NCI-H1436 (cell line): ENCODE measurements around the gene JMJD6.

Experiments
- DNase-seq: peaks from one replicate; lab custom pipeline; 2025; lab: John Stamatoyannopoulos, UW

The JMJD6 gene

DNA sequence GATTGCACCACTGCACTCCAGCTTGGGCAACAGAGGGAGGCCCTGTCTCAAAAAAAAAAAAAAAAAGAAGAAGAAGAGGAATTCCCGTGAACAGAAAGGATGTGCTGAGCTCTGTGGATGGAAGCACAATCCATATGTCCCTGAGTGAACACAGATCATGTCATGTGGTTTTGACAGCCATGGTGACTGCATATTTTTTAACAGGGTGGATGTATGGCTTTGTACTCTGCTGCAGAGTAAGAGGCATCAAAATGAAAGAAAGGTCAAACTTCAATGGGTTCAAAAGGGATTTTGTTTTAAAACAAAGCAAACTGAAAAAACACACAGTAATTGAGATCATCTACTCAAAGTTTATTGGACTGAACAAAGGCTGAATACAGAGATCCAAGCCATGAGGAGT lies 47.2 kb downstream of the JMJD6 start:
- no peak for DNase-seq

DNA sequence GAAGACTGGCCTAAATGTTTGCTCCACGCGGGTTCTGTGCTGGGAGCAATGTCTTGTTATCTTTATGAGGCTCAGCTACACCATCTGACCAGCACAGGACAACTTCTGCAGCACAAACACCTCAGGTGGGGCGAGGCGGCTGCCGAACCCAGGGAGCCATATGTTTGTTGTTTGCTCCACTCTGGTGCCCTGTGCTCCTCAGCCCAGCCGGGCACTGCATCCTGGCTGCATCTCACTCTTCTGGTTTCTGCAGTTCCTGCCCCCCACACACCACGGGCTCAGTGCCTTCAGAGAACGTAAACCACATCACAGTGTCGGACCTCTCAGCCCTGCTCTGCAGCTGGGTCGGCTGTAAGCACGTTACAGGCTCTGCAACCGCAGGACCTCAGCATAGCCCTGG lies 48.1 kb downstream of the JMJD6 start:
- no peak for DNase-seq

DNA sequence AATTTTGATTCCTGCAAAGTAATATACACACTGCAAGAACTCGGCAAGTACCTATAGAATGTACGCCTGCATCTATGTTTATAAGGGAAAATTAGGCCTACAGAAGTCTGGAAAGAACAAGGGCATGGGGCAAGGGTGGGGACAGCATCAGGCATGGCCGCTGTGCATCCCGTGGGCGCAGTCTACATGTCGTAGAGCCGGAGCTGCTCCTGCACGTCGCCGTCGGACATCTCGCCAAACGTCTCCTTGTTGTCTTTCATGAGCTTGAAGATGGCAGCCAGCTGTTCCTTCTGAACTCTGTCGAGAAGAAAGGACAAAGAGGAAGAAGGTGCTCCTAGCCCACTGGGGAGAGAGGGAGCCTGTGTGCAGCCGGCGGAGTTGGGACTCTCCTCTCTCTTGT lies 49.0 kb downstream of the JMJD6 start:
- DNase-seq = no peak

DNA sequence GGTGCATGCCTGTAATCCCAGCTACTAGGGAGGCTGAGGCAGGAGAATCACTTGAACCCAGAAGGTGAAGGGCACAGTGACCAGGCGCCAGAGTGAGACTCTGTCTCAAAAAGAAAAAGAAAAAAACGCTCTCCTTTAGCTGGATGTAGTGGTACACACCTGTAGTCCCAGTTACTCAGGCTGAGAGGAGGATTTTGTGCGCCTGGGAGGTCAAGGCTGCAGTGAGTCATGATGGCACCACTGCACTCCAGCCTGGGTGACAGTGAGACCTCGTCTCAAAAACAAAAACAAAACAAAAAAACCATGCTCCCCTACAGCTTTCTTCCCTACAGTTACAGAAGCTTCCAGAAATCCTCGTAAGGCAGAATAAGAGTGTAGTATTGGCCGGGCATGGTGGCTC lies 49.8 kb downstream of the JMJD6 start:
- DNase-seq = no peak

DNA sequence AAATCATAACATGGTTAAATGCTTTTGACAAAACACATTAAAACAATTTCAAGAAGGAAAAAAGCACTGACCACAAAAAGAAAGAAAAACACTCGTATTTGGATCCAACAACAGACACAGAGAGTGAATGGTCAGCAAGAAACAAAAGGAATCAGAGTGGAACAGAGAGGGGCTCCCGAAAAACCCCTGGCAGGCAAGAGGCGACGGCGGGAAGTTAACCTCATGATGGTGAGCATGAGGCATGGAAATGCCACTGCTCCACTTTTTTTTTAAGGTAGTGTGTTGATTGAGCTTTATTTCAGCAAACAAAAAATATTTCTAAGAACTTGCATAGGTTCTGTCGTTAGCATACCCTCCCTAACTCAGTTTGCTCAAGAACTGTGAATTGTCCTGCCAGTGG lies 50.8 kb downstream of the JMJD6 start:
- DNase-seq = no peak

DNA sequence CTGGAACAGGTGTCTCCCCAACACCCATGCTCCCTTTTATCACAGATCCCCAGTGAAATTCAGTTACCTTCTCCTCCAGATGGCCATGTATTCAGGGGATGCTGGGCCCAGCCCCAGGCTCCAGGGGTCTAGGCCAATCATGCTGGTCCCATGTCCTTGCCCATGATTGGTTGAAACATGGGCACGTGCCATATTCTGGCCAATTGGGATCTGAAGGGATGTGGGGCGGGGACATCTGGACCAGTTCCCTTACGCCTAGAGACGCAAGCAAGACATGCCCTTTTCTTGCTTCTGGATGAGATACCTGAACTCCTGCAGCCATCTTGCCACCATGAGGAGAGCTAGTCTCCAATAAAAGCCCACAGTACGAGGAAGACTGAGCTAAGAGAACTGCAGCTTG lies 51.8 kb downstream of the JMJD6 start:
- no peak for DNase-seq

DNA sequence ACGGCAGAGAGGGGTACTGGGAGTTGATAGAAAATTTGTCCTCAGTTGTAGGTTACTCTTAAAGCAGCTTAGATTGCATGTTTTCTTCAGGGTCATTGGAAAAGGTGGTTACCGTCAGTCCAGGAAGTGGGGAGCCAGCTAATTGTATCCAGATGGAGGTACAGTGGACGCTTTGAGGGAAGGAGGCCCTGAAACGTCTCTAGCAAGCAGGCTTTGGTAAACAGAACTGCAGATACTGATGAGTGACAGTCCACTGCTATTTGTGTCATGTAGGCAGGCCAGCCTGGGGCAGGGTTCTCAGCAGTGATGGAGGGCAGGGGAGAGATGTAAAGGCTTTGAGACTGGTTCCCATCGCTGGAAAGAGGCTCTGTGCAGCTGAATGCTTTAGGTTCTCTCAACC lies 52.7 kb downstream of the JMJD6 start:
- DNase-seq = no peak

DNA sequence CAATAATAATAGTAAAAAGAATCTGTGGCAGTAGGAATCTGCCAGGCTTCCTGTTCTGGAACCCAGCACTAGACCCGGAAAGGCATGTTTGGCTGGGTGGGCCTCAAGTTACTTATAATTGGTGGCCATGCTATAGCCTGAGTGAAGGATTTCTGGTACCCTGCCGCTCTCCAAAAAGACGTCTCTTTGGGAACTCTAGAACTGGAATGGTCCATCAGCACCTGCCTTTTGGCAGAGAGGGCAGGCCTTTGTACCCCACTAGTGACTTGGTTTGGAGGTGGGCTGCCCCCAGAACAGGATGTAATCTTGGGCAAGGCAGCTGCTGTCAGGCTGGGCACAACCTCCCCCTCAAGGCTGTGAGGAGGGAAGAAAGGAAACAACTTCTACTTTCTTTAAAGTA lies 53.5 kb downstream of the JMJD6 start:
- DNase-seq = no peak

DNA sequence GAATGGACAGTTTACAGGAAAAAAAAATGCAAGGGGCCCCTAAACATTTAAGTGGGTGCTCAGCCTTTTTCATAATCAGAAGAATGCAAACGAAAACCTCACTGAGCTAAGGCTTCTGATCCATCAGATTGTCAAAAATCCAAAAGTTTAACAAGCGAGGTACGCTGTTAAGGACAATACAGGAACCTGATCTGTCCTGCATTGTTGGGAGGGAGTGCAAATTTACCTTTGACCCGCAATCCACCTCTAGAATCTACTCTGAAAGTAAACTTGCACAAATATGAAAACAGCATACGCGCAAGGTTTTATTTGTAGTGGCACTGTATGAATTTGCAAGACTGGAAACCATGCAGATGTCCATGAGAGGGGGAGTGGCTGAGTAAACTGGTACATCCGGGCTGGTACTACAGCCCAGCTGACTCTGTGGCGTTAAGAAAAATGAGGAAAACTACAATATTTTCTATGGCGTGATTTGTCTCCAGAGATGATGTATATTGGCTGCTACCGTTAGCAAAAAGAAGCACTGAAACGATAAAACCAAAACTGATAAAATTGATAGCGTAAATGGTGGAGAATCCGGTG lies 54.0 kb downstream of the JMJD6 start:
- no peak for DNase-seq

DNA sequence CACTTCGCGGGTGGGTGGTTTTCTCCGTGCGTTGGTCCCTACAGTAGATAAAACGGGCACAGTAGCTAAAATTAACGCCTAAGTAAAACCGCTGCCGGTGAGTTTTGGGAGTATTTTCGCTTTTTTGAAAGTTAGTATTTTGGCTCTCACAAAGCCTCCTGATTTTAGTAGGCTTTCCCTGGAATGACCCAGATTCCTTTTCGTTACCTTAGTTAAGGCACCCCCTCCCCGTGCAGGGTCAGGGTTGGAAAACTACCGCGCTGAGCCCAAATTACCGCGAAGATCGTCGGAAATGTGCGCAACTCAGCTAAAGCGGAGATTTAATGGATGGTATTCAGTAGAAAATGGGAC lies 54.5 kb downstream of the JMJD6 start:
- no peak for DNase-seq

DNA sequence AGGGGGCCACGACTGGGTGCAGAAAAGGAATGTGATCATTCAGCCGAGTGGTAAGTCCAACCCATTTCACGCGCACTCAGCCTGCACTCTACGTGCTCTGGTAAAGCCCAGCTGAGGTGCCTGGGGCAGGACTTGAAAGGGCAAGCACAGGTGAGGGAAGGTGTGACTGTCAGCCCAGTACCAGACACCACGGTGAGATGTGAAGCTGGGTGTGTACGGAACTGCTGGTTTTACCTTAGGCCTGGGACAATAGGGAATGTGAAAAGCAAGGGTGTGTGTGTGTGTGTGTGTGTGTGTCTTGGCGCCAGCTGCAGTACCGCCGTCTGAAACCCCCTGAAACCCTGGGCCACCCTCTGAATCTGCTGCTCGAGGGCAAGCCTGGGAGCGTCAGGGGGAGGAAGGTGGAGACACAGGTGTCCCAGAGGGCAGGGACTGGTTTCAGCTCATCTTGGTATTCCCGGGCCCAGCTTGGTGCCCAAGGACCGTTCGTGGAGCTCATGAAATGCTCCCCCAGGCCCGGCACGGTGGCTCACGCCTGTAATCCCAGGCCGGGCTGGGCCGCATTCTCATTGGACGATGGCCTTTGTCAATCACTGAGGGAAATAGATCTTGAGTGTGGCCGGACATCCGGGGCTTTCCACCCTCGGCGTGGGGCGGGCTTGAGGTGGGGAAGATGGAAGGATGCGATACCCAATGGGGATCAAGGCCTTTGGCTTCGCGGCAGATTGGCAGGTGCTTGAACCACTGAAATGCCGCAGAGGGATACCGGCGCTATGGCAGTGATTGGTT lies 55.1 kb downstream of the JMJD6 start:
- DNase-seq = peak; percentile 100

DNA sequence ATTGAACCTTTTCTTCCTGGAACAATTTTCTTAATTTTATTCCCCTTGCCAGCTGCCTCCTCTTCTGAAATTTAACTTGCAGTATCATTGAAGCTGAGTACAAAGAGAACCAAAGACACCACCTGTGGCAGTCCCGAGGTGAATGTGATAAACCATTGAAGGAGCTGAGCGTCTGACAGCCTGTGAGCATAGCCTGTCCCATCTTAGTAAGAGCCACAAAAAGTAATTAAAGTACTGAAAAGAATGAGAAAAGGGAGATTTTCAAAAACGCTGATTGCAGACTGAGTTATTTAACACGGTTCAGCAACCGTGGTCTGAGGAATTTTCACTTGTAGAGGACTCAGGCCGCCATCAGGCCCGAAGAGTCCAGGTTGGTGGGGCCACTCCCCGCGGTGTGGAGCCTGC lies 55.7 kb downstream of the JMJD6 start:
- no peak for DNase-seq

DNA sequence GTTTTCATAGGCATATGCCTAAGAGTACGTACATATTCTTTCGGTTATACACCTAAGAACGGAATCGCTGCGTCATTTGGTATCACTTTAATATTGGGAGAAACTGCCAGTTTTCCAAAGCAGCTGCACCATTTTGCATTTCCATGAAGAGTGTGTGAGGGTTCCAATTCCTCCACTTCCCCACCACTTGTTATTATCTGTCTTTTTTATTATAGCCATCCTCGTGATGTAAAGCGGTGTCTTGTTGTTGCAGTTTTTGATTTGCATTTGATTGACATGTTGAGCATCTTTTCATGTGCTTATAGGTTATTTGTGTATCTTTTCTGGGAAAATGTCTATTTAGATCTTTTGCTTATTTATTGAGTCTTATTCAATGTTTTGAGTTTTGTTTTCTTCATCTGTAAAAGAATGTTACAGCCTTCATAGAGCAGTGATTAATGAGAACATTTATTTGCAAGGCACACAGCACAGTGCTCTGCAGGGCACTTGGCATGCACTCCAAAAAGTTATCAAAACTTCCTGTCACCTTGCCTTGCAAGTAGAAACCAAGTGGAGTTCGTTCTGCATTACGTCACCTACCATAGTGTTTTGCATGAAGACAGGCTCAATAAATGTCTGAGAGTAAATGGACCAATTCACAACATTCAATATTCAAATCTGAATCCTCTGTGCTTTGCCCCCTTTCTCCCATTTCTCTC lies 56.2 kb downstream of the JMJD6 start:
- no peak for DNase-seq
